HUDEP-2 (cell line): ENCODE results near the gene FLNB.
A peak's percentile ranks its signal among the peaks of the same experiment; 100 is the strongest.

Experiments used
- DNase-seq, 76 experiments: peaks; one replicate each; lab custom pipeline; 2025; ENCODE audit not compliant: unreplicated experiment in 76 of 76; lab: John Stamatoyannopoulos, UW

Gene FLNB

DNA sequence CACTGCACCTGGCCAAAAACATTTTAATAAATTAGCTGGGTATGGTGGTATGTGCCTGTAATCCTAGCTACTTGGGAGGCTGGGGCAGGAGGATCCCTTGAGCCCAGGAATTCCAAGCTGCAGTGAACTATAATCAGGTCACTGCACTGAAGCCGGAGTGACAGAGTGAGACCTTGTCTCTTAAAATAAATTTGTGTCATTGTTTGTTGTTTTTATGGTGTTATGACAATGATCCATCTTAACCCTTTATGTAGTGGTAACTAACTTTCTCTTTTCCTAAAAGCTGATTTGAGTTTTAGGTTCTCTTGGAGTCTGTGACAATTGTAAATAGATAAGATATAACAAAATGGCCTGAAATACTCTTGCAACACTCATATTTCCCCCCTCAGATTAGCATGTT, 20.7 kb downstream of the FLNB start:
- no peak for DNase-seq

DNA sequence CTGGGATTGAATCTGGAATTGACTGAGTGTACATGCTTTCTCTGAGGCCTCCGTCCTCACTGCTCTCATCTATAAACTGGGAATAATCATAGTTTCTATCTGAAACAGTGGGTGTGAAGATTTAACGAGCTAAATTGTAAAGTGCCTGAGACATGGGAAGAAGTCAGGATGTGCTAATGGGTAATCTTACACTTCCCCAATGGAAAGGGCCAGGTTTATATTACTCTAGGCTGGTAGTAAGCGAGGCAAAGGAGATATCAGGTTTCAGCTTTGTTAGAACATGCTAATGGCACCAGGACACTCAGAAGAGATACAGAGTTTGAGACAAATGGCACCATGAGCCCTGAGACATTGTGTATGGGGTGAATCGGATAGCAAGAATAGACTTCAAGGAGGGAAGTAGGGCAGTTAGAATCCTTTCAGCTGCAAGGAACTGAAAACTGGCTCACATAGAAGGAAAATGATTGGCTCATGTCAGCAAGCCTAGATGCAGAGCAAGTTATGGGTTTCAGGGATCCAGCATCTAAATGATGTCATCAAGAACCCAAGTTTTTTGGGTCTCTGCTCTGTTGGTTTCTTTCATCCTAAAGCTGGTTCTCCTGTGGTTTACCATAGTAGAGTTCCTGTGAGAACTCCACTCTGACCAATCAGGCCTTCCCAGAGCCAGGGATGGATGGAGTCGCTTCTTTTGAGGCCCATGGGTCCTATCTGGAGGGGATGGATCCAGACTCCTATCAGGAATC, 21.8 kb downstream of the FLNB start:
- no peak for DNase-seq

DNA sequence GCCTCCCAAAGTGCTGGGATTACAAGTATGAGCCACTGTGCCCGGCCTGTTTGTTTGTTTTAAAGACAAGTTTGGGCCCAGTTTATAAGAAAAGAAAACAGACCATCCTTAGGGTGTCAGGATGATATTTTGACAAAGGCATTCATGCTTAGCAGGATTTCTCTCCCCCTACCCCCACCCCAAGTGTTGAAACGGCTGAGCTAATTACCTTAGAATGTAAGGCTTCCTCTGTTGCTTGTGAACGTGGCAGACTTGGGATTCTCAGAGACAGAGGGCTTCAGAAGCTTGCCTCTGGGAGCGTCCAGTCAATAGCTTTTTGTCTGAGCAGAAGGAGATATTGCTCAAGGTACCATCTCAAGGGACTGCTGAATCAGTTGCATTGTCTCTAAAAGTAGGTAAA, 24.0 kb downstream of the FLNB start:
- no peak for DNase-seq

DNA sequence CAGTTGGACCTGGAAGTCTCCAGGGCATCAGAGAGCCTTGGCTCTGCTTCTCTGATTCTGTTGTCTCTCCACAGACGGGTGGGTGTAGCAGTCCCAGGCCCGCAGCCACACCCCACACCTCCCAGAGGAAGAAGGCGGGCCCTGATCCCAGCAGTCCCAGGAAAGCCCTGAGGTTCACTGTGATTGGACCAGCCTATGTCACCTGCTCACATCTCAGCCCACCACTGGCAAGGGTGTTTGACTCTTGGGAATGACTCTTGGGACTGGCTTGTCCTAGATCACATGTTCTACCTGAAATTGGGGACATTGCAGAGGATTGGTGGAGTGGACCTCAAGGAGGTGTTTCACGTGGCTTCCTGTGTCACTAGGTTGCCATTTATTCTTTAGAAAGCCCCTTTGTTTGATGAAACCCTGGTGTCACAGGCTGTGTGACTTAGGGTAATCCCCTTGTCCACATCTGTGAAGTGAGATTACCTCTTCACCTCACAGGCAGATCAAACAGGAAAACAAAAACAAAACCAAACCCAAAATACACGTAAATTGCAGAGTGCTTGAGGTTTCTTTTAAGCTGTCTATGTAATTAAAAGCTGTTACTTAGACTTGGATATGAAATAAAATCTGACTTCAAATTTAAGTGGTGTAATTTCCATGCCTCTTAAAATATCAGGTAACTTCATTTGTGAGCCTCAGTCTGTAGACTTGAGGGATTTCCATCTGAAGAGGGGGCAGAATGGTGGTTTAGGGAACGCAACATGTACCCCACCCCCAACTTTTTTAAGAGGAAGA, 26.7 kb downstream of the FLNB start:
- no peak for DNase-seq

DNA sequence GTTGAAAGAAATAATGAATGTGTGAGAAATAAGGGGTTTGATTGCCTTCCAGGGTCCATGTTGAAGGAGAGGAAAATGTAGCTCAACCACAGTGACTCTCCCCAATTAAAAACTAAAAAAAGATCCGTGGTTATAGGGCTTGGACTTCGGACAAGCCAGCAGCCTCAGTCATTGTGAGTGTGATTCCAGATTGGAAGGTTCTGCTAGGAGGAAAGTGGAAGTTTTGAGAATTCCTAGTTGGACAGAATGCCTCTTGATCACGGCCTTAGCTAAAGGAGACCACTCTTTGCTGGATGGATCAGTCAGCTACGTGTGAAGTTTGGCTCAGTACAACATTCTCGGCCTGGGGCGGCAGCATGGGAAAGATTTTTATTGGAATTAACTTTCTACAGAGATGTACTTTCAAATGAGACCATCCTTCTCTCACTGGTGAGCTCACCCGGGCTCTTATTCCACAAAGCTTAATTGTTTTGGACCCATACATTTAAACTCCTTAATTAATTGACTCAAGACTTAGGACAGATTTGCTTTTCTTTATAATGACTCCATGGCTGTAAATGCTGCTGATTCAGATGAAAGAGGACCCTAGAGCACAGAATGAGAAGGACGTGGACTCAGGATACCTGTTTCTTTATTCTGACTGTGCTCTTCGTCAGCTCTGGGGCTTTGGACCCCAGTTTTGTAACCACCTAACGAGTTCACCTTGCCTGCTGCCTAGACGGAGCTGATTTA, 27.5 kb downstream of the FLNB start:
- DNase-seq, result no peak

DNA sequence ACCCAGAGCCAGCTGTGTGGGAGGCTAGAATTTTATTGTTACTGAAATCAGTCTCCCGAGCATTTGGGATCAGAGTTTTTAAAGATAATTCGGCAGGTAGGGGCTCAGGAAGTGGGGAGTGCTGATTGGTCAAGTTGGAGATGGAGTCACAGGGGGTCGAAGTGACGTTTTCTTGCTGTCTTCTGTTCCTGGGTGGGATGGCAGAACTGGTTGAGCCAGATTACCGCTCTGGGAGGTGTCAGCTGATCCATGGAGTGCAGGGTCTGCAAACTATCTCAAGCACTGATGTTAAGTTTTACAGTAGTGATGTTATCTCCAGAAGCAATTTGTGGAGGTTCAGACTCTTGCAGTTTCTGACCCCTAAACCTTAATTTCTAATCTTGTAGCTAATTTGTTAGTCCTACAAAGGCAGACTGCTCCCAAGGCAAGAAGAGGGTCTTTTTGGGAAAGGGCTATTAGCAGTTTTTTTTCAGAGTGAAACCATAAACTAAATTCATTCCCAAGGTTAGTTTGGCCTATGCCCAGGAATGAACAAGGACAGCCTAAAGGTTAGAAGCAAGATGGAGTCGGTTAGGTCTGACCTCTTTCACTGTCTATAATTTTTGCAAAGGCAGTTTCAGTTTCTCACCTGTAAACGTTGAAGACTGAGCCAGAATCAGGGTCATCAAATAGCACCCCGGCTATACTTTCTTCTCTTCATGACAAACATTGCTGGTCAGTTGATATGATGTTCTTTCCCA, 28.2 kb downstream of the FLNB start:
- DNase-seq, result no peak

DNA sequence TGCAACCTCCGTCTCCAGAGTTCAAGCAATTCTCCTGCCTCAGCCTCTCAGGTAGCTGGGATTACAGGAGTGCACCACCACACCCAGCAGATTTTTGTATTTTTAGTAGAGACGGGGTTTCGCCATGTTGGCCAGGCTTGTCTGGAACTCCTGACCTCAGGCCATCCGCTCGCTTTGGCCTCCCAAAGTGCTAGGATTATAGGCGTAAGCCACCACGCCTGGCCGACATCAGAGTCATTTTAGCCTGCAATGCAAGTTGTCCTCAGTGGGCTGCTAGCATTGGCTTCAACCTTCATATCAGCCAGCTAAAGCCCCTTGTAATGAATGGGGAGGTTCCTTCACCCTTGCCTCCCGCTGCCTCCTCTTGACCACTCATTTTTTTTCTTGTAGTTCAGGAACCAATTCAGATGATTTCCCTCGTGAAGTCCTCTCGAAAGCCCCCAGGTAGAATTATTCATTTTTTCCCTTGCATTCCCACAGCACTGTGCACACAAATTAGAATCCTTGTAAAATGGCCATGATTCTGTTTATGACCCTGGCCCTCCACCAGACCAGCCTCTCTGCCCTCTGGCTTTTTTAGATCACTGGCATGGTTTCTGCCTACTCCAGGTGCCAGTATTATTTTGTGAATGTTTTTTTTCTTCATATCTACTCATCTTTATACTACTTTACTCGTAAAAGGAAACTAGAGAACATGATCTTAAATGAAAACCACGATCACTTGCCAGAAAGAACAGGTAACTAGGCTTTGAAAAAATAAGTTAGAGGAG, 29.1 kb downstream of the FLNB start:
- no peak for DNase-seq

DNA sequence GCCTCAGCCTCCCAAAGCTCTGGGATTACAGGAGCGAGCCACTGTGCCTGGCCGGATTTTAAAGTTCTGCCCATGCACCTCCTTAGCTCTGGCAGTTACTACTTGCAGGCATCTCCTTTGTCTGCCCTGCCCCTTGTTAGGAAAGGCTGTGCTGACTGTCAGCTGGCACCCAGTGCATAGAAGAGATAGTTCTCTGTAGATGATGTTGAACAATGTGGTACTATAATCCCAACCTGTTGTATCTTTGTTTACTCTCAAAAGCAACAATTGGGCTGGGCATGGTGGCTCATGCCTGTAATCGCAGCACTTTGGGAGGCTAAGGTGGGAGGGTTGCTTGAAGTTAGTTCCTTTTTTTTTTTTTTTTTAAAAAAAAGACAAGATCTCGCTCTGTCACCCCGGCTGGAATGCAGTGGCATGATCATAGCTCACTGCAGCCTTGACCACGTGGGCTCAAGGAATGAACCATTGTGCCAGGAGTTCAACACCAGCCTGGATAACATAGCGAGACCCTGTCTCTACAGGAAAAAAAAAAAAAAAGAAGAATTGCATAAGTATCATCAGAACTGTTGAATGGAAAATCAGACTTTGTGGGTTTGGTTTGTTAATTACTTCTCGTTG, 30.6 kb downstream of the FLNB start:
- peak in 65 of 76 experiments; percentile 5 to 74 (median 45) for DNase-seq

DNA sequence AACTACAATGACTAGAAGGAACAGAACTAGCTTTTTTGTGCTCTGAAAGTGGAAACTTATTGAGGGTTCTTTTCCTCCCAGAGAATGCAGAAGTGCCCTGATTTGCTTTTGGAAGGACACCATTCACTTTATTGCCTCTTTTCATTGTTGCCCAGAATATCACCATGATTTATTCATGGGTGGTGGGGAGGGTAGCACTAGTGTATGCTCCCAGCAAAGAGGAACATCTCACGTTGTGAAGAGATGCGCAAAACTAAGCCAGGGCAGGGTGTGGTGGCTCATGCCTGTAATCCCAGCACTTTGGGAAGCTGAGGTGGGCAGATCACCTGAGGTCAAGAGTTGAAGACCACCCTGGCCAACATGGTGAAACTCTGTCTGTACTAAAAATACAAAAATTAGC, 31.4 kb downstream of the FLNB start:
- DNase-seq, result no peak

DNA sequence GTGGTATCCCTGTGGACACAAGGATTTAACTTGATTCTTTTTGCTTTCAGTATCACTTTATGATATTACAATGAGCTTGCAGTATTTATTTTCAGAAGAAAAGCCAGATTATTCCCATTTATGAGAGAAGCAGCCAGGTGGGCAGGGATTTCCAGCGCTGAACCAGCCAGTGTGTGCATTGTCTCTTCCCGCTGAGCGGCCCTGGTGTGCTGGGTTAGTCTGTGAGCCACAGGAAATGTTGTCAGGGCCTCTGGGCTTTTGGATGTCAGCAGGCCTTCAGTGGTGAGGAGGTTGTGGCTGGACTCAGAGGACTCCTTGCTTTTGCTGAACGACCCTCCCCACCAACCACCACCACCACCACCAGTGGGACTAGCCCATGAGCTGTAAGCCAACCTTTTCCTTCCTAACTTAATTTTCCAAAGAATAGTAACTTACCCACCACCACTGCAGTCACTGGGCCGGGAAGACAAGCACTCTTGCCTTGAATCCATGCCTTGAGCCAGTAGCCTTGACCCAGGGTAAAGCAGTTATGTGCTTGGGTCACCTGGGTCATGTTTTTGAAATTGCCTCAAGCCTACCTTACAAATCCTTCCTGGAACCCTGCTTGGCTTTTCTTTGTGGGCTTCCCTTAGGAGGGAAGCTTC, 33.1 kb downstream of the FLNB start:
- DNase-seq, result no peak

DNA sequence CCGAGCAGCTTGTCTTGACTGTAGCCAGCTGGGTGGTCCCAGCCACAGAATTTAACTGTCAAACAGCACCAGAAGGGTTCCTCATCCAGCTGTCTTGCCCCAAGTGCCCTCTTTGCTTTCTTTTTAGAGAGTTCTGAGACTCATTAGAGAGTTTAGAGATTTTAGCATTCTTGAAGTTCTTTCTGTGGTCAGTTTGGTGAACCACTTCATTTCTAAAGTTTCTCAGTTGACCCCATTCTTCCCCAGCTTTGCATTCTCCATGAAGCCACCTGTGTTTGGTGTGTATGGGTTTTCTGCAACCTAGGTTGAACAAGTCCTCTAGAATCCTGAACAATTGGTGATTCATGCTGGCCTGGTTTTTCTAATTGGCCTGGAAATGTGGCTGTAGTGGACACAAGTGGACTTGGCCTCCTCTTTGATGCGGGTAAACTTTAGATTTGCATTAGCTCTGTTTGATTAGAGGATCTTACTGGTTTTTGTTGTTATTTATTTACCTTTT, 33.7 kb downstream of the FLNB start:
- DNase-seq, result no peak

DNA sequence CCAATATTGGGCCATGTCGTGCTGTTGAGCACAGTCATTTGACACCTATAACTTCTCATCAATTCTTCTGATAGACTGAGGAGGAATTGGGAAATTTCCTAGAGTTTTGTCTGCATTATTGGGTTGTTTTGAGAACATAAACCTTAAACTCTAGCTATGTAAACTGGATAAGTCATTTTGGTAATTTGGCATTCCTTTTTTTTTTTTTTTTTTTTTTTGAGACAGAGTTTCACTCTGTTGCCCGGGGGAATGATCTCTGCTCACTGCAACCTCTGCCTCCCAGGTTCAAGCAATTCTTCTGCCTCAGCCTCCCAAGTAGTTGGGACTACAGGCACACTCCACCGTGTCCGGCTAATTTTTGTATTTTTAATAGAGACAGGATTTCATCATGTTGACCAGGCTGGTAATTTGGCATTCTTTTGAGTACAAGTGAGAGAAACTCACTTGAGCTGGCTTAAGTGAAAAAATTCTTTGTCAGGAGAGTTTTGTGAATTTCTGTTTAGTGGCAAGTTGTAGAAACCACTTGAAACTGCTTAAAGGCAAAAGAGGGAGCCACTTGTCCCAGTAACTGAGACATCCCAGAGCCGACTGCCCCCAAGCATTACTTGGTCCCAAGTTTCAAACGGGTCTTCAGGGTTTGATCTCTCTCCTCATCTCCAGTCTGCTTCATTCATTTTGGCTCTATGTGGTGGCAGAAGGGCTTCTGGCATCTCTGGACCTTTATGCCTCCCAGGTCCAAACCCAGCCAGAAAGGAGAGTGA, 34.9 kb downstream of the FLNB start:
- no peak for DNase-seq

DNA sequence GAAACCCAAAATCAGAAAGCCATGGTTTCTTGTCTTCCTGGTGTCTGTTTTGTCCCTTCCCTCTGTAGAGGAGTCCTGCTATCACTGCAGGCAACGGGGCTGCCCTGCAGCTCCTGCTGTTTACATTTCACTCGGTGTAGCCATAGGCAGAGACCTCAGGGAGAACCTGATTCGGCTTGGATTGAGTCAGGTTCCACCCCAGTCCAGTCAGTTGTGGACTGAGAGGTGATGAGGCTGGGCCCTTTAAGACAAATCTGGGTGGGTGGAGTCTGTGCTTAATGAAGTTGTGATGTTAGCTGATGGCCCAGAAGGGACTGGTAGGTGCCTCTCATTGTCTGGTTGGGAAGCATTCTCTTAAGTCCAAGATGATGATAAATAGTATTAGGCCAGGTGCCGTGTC, 35.7 kb downstream of the FLNB start:
- no peak for DNase-seq

DNA sequence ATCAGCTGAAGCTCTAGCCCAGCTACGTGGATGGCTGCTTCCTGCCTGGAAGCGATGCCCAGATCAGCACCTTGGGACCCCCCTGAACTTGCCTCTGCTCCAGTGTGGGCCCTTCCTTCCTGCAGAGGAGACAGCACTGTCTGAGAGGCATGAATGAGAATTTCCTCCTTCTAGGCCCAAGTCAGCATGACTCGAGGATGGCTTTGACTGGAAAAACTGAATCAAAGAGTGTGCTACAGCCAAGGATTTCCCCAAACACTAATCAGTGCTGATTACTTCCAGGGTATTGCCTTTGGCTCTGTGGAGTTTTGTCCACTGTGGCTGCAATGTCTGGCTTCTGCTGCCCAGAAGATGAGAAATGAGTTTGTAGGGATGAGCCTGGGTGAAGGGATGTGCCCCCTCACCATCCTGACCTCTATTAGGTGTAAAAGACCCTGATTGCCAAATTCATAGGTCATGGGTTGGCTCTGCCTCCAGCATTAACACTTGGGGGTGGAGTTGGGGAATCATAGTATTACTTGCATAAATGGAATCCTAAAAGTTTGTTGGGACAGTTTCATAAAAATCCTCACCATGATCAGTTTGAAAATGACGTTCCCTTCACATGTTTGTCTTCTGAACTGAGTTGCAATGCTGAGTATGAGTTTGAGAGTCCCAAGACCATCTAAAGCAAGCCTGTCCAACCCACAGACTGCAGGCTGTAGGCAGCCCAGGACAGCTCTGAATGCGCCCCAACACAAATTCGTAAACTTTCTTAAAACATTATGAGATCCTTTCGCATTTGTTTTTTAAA, 36.7 kb downstream of the FLNB start:
- DNase-seq, result no peak

DNA sequence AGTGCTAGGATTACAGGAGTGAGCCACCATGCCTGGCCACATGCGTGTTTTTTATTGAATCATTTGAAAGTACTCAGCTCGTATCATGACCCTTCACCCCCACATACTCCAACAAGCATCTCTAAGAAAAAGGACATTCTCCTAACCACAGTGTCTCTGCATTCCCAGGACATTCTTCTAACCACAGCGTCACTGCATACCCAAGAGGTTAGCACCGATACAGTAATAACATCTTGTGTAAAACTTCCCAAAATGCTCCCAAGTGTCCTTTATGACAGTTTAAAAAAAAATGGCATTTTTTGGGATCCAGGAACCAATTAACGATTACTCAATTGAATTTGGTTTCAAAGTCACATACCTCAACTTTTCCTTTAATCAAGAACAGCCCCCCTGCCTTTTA, 39.6 kb downstream of the FLNB start:
- DNase-seq, result no peak

DNA sequence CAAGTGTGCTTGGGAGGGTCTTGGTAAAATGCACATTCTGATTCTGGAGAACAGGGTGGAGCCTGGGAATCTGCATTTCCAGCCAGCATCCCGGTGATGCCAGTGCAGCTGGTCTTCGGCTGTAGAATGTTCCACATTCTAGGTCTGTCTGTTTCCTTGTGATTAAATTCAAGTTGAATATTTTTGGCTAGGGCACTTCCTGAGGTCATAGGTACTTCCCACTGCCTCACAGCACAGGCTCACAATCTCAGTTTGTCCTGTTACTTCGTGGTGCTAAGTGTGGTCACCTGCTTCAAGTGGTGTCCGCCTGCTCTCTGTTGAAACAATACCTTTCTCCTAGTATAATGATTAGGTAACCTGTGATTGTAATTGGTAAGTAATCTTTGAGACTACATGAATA, 40.1 kb downstream of the FLNB start:
- no peak for DNase-seq

DNA sequence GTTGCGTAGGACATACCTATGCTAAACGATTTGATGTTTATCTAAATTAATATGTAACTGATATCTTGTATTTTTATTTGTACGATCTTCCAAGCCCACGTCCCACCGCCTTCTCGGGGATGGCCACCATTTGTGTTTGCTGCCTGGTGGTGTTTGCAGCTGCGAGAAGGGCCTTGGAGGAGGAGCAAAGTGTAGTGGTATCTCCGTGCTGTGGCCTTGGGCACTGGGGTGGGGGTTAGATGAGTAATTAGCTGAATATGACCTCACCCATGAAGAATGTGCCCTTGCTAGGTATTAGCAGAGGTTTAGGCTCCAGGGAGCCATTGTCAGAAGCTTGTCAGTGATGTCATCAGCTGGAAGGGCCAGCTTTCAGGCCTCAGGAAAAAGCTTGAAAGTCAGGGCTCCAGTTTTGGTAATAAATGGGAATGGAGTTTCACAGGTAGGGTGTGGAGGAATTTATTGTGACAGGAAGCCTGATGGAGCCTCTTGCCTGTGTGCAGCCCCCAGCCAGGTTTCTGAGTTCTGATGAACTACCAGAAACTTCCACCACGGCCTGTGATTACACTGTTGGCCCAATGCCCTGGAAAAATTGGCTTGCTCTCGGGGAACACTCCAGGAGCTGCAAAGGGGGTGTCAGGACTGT, 41.0 kb downstream of the FLNB start:
- DNase-seq, result peak in 8 of 76 experiments; percentile 5 to 19 (median 12)
